HG03175 (cell line): ENCODE measurements around the gene INPP4A.

Source experiments
- ATAC-seq: cut with Tn5 transposase; IDR thresholded peaks from one replicate; pipeline ENCODE4 v1.9.1; 2021; ENCODE audit warnings: mild to moderate bottlenecking, moderate library complexity; ENCODE audit not compliant: unreplicated experiment

The INPP4A gene

DNA sequence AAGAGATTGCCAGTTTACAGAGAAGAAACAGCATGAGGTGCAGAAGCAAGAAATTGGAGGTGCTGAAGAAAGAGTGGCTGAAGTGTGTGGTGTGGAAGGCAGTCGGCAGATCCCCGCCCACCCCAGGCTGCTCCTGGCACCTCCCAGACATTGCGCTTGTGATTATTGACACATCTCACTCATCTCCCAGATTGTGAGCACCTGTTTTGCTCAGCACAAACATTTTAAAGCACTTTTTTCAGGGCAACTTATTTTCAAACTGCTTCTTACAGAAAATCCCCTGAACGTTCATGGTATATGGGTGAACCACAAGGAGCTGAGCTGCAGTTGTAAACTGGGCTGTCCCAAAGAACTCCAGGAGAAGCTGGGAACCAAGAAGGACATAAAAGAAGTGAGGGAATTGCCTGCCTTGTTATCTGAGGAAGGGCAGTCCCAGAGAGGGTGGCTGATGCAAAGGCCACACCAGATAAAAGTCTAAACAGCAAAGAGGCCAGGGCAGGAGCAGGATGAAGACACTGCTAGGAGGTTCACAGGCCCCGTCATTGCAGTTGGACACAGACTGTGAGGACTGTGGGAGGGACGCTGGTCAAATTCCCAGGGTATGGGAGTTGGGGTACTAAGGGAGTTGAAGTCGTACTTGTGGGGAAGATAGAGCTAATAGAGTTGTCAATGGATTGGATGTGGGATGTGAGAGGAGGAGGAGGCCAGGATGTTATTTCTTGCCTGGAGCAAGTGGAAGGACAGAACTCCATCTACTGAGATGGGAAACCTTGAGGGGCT is 65.1 kb downstream of the INPP4A start:
- ATAC-seq, result no peak

DNA sequence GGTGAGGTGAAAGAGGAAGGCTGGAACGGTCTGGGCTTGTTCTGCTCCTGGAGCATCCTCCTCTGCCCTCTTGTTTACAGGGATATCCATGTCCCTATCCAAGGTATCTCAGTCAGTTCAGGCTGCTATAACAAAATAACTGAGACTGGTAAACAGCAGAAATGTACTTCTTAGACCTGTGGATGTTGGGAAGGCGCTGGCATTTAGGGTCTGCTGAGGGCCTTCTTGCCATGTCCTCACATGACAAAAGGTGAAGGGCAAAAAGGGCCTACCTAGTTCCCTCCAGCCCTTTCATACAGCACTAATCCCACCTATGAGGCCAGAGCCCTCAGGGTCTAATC is 65.6 kb downstream of the INPP4A start:
- no peak for ATAC-seq

DNA sequence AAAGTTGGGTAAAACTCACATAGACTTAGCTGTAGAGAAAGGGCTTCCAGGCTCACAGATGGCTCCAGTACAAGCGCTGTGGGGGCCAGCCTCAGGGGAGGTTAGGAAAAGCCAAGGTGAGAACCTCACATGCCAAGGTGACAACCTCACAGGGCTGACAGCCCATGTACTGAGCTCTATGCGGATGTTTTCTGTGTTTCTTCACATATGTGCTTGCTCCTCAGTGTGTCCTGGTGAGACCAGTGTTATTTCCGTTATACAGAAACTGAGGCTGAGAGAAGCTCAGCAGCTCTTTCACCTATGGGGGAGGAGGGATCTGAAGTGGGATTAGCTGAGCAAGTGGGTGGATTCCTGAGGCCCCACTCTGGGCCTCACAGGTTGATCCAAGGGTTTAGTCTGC is 67.3 kb downstream of the INPP4A start:
- no peak for ATAC-seq

DNA sequence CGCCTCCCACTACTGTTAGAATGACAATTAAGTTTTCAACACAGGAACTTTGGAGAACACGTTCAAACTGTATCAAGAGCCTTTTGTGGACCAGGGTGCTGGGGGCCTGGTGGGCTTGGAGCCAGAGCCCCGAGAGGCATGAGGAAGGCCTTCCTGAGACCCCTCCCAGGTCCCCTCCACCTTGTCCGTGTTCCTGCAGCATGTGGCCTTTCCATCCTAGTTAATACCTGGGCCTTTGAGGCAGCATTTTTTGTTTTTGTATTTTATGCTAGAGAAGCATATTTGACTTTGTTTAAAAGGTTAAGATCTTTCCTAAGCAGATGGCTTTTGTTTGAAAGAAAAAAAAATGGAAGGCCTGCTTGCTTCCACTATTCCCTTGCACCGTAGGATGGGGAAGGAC is 68.0 kb downstream of the INPP4A start:
- ATAC-seq, result no peak

DNA sequence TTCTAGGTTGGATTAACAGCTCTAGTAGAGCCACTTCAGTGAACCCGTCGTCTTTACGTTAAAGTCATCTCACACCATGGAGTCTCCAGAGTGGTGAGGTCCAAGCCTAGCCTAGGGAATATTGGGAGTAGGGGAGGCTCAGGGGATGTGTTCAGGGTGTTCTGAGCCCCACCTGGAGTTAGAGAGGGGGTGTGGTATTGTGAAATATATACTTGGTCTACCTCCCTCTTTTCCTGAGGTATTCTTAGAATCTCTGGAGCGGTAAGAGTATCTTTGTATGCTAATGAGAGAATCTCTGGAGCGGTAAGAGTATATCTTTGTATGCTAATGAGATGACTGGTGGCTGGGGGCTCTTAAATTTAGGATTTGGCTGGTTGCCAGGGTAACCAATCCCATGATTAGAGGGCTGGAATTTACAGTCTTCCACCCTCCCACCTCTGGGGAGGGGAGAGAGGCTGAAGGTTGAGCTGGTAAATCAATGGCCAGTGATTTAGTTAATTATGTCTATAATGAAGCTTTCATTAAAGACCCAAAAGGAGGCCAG is 69.5 kb downstream of the INPP4A start:
- ATAC-seq, result no peak

DNA sequence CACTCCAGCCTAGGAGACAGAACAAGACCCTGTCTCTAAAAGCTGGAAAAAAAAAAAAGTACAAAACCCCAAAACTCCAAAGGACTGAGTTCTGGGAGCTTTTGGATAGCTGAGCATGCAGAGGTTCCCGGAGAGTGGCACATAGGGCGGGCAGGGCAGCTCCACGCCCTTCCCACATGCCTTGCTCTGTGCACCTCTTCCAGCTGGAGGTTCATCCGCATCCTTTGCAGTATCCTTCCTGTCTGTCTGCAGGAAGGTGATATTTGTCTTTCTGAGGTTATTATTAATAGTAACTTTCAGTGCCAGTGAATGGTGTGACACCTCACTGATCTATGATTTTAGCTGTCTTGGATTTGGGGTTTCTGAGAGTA is 70.2 kb downstream of the INPP4A start:
- no peak for ATAC-seq

DNA sequence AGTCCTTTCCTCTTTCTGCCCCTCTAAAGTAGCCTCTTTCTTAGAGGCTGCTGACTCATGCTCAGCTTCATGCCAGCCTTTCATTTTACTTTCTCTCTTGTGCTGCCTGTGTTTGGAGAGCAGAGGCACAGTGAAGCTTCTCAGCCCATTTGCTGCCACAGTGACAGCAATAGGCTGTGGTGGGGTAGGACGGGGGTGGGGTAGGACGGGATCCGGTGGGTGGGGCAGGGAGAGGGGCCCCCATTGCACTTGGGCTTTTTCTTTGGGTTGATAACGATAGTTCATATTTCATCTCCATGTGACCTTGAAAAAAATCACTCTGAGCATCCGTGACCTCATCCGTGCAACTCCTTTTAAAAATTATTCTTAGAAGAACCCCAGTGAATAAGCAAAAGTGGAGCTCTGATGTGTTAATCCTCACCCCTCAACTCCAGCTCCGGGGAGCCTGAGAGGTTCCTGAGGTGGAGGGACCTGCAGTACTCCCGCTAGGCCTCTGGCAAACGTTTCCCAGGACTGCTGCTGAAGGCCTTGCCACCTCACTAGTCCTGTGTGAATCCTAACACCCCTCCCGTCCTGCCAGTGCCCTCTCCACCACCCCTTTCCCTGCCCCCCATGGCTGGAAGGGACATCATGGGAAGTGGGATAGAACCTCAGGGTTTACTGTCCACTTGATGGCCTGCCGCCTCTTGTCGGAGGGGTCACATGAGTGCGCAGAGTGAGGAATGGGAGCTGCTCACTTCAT is 70.8 kb downstream of the INPP4A start:
- ATAC-seq, result no peak

DNA sequence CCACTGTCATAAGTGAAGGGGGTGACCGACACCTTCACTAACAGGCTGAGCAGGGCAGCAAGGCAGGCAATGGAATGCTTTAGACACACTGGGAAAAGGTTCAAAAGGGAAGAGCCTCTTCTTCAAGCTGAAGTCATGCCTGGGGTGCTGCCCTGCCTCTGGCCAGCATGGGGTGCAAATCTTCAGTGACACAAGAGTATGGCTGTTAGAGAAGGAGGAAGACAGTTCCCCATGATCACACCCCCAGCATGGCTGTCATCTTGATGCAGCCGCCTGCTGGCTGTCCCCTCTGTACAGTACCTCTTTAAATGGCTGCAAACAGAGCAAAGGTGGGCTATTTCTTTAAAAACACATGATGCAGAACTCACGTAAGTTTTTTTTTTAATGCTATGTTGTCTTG is 71.9 kb downstream of the INPP4A start:
- no peak for ATAC-seq

DNA sequence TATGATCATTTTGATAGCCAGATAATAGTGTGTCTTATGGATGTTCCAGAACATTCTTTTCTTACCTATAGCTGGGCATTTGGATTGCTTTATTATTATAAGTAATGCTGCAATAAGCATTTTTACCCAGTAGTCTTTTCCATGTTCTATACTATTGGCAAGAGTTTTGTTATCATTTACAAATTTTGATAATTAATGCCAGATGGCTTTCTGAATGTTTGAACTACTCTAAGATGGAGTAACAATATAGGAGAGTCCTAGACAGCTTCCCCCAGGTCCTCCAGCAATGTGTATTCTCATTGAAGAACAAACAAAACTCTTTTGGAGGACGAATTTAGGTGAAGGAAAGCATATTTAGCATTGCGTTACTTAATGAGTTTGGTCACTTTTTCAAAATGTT is 73.0 kb downstream of the INPP4A start:
- ATAC-seq, result no peak

DNA sequence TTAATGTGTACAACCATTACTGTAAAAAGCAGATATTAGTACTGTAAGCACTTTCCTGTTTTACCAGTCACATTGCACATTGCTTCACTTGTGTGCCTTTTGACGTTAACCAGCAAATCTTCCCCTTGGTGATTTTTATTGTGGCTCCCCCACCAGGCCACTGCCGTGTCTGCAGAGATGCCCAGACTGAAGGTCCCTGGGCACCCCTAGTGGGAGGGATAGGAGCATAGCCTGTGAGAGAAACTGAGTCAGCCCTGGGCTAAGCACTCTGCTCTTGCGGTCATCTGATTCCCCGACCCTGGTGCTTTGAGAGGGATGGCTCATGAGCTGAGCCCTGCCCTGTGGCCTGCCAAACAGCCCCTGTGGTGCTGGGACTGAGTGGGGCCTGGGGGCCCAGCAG is 73.4 kb downstream of the INPP4A start:
- no peak for ATAC-seq

DNA sequence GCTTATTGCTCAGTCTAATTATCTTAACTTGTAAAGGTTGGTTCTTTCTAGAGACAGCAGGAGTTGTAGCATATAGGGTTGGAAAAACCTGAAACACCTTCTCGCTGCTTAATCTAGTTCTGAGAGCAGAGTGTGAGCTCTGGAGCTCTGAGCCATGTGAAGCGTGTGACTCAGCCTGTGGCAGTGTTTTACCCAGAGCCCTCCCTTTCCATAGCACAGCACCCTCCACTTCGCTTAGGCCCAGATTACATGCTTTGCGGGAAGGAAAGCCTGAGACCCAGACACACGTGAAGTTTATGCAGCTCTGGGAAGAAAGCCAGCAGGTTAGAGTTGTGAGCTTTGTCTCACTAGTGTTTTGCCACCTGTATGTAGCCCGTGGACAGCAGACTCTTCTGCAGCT is 74.5 kb downstream of the INPP4A start:
- ATAC-seq, result no peak

DNA sequence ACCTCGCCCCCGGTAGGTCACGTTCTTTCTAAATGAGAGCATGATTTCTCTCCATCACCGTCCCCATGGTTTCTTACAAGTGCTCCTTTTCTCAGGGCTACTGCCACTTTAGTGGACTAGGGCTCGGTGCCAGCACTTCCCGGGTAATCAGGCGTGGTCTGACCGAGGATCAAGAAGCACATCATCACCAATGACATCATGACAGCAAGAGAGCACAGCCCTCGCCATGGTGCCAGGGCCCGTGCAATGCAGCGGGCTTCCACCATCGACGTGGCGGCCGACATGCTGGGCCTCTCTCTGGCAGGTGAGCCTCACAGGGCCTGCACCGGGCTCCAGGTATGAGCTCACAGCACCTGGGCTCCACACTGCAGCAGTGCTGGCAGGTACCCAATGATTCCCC is 75.2 kb downstream of the INPP4A start:
- ATAC-seq, result no peak

DNA sequence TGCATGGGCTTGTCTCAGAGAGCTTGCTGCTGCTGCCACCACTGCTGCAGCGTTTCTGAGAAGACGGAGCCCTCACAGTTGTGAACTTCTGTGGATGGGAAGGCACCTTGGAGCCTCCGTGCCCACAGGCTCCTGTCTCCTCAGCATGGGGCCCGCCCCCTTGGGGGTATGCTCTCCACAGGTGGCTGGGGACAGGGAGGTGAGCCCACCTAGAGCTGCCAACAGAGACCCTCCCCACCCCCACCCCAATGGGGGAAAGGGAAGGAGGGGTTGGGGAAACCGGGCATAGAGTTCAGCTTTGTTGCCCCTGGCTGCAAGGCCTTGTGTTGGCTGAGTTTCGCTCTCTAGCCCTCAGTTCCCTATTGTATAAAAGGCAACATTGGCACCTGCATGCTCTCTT is 76.1 kb downstream of the INPP4A start:
- no peak for ATAC-seq

DNA sequence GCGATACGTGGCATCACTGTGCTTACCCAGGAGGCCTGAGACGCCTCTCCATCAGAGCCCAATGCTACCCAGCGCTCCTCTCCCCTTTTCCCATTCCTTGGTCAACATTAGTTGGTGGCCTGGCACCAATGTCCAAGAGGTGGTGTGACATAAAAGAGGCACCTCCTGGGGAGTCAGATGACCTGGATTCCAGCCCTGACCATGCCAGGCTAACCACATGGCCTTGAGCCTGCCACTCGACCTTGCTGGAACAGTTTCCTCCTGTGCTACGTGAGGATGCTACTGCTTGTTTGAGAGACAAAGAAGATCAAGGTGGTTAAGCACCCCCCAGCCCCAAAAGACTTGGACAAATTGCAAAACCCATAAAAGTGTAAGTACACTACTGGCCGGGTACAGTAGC is 76.6 kb downstream of the INPP4A start:
- ATAC-seq, result no peak

DNA sequence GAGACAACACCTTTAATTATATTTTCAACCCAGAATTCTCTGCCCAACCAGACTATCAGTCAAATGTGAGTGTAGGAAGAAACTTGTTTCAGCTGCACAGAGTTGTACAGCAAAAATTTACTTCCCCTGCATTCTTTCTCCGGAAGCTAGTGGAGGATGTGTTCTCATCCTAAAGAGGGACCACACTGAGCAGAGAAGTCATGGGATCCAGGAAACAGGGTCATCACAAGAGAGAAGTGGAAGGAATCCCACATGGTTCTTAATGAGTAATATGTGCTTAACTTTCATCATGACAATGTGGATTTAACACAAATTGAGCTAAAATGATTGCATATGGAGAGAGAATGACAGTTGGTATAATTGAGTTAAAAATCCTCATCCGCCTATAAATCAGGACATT is 78.2 kb downstream of the INPP4A start:
- no peak for ATAC-seq

DNA sequence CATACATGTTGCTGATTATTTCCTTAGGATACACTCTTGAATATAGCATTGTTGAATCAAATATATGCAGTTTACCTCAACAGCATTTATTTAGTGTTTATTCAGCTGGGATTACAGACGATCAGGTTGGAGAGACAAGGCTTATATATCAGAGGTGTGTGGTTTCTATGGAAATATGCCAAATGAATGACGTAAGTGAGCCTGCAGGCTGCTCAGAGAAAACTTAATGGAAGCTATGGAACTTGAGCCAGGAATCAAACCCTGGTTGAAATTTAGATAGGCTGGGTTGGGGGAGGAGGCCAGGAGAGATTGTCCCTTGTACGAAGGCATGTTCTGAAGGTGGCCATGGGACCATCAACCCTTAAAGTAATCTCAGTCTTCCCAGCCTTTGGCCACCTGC is 79.5 kb downstream of the INPP4A start:
- no peak for ATAC-seq

DNA sequence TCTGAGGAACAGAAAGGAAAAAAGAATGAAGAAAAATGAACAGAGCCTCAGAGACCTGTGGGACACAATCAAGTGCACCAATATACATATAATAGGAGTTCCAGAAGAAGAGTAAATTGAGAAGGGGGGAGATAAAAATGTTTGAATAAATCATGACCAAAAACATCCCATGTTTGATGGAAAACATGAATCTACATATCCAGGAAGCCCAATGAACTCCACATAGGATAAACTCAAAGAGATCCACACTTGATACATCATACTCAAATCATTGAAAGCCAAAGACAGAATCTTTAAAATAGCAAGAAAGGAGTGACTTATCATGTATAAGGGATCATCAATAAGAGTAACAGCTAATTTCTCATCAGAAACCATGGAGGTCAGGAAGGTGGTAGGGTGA is 83.7 kb downstream of the INPP4A start:
- no peak for ATAC-seq

DNA sequence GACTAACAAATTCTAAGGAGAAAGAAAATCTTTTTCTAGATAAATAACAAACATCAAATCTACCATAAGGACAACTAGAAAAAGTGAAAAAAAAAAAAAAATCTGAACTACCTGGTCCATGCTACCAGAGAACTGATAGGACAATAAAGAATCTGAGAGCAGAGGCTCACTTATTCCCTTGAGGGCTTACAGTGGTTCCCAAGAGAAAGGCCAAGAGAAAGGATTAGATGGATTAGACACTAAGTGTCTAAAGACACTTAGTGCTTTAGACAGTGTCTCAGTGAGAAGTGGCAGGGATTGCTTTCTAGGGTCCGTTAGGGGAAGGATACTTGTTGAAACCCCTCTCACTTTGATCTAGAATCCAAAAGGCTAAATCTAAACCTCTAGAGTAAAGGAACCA is 85.5 kb downstream of the INPP4A start:
- no peak for ATAC-seq

DNA sequence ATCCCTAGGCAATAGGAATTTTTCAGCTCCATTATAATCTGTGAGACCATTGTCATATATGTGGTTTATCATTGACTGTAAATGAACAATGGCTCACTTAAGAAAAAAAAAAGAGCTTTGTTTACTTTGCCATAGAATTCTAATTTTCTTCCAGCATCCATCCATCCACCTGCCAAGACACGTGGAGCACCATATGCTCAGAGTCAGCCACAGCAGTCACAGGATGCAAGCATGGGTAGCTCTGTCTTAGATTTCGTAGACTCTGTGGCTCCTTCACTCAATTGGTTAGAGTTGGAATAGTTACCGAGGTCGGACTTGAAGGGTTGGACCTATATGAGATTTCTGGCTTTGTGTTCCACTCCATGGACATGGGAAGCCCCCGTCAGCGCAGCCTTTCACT is 88.1 kb downstream of the INPP4A start:
- ATAC-seq, result no peak

DNA sequence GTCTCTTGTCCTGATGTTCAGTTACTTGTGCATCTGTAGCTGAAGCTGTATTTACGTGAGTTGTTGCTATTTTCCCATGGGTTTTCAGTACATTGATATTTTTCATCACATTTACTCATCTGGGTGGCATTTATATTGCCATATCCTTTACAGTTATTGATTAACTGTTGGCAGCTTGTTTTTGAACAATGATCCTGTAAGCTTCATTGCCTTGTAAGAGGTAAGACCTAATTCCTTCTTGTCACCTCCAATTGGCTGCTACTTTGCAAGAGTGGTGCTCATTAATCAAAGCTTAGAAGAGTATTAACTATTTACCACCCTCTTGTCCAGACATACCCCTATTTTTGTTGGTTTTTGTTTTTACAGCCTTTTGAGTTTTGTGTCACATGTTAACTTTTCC is 88.9 kb downstream of the INPP4A start:
- ATAC-seq, result no peak

DNA sequence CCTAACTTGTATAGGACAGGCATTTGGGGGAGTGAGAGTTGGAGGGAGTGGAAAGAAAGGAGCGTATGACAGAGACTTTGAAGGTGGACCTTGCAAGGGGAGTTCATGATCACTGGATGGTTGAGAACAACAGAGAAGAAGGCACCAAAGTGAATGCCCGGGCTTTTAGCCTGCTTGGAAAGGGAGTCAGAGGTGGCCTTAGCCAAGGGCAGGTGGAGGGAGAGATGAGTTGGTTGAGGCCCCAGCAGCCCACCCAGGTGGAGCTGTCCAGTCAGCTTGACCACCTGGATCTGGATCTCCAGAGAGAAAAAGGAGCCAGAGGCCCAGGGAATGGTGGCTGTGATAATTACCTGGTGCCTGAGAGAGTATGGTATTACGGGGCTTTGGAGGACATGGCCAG is 90.1 kb downstream of the INPP4A start:
- no peak for ATAC-seq

DNA sequence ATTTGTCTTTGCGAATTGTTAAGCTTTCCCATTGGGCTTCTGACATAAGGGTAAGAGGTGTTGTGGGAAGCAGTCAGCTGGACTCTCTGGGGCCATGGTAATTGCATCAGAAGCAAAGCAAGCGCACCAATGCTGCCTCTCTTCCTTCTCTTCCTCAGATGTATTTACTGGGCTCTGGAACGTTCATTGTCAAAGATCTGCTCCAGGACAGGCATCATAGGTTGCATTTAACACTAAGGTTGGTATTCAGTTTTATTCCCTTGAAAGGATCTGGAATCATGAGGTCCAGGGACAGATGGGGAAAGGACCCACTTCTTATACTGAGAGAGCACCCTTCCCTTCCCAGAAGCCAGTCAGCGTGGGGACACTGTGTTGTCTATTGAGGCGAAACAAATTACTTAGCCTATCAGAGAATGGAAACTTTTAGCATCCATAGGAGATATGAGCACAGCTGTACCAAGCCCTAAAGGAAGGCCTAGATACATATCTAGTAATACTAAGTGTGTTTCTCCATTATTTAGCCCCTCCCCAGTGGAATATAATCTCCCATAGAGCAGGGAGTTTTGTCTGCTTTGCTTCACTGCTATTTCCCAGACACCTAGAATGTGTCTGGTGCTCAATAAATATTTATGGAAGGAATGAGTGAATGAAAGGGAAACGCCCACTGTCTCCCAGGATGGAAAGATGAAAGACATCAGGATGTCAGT is 91.5 kb downstream of the INPP4A start:
- ATAC-seq, result no peak
